ENCODE measurements around the gene GPAT3.

- no peak for TF ChIP-seq CTCF (conservative IDR thresholded peaks at IDR 0.05)
- no peak for TF ChIP-seq ZFX (IDR thresholded peaks at IDR 0.05)
Measured at GRCh38 chr4:83636930-83637329, 101.0 kb downstream of the GPAT3 start.

Measured in C4-2B (cell line).